GM13977 (cell line): Measurements from ENCODE around the gene FAM13A.

Experiments used
- DNase-seq: peaks from one replicate; pipeline ENCODE4 v3.0.0; 2012; ENCODE audit warnings: low spot score
- CTCF ChIP-seq: IDR thresholded peaks from 2 replicates; pipeline ENCODE4 v1.5.1; 2012; ENCODE audit warnings: mild to moderate bottlenecking, control low read depth; ENCODE audit not compliant: insufficient read depth; ENCODE audit errors: extremely low read depth, missing control alignments
- in situ Hi-C: fragments of 300-500 bp; cut with MboI; formaldehyde crosslinking; loops from one replicate; pipeline ENCODE4 v1.12.0; 2022; ENCODE audit warnings: low sequenced_read_pairs, low pct_unique_long_range_greater_than_20kb, mixed read lengths, inconsistent platforms; ENCODE audit not compliant: unreplicated experiment

FAM13A gene

GRCh38 chr4:88804234-88804633 is 252.8 kb downstream of the FAM13A start:
- DNase-seq: no peak
- in situ Hi-C loops: loop anchor here (25.0 kb wide), 1 partner anchor 267 kb away; no protein-coding TSS in a partner anchor
- no peak for TF ChIP-seq CTCF

DNA sequence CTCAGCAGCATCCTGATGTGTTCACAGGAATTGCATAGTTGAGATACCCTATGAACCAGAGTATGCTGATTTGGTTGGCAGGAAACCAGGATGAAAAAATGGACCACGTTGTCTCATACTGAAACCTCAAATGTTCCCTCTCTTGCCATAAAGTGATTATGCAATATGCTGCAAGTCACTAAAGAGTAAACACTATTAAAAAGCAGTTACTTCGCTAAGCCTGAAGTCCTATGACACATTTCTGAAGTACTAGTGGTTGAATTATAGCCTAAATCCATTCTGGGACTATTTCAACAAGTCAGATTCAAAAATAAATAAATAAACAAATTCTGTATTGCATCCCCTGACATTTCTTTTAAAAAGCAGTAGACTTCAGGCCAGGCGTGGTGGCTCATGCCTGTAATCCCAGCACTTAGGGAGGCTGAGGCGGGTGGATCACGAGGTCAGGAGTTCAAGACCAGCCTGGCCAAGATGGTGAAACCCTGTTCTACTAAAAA is 253.3 kb downstream of the FAM13A start:
- in situ Hi-C loops: loop anchor here (25.0 kb wide), 1 partner anchor 266 kb away; no protein-coding TSS in a partner anchor
- peak; percentile 4 for DNase-seq
- no peak for TF ChIP-seq CTCF

DNA sequence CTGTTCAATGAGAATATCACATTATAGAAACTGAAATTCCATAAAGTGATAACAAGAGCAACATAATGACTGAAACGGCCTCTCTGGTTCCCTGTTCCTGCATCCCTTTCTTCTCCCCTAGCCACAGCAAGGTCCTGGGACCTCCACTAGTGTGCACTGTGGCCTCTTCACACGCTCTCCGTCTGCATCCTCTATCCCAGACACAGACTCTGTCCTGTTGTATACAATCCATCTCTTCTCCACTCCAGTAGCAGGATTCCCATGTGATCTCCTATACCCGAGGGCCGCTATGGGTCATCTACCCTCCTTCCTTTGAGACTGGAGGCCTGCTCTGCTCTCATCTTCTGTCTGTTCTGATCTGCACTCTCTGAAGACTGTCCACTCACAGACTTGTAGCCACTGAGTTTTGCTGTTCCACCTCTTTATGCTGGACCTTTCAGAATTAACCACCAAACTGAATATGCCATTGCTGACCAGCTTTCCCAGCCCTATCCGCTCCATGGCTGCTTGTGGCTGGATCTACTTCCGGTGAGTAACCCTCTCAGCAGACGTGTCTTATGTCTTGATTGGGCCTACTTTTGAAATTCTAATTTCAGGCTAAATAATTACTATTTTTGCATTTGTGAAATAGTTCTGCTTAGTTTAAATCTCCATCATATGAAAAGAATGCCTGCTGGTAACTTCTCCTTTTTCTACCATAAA is 254.2 kb downstream of the FAM13A start:
- no peak for DNase-seq
- in situ Hi-C loops: loop anchor here (25.0 kb wide), 1 partner anchor 265 kb away; no protein-coding TSS in a partner anchor
- TF ChIP-seq CTCF: no peak

GRCh38 chr4:88802138-88802537 is 254.8 kb downstream of the FAM13A start:
- DNase-seq: no peak
- in situ Hi-C loops: loop anchor here (25.0 kb wide), 1 partner anchor 265 kb away; no protein-coding TSS in a partner anchor
- peak; percentile 10 for TF ChIP-seq CTCF

- in situ Hi-C loops: loop anchor here (25.0 kb wide), 1 partner anchor 263 kb away; no protein-coding TSS in a partner anchor
- TF ChIP-seq CTCF: no peak
- DNase-seq: no peak
Measured at GRCh38 chr4:88799900-88800299, 257.1 kb downstream of the FAM13A start.

GRCh38 chr4:88797725-88798124 is 259.3 kb downstream of the FAM13A start:
- in situ Hi-C loops: no loop called here
- no peak for TF ChIP-seq CTCF
- no peak for DNase-seq
